ENCODE data around the gene YY1. TPM values are rescaled to one million over a fixed set of nuclear protein-coding genes. Genes with fewer than 3 reads are reported as not detected.

YY1 gene
- total and polyA plus RNA-seq, 2 experiments from 2014 or later = 88.2 to 128 TPM

GRCh38 chr14:100309028-100309737 is 70.2 kb downstream of the YY1 start:
- Histone ChIP-seq H3K27ac (ENCODE audit: low read depth) (no peak overlapping the region), H3K36me3 (ENCODE audit: insufficient read depth) (no peaks in the 10 kb centered on the region), H3F3A (replicated peaks; ENCODE audit: low read depth) (peaks cover 19% of the 10 kb centered on the region), H3K79me2 (replicated peaks; ENCODE audit: insufficient read depth) (peaks cover 12% of the 10 kb centered on the region), H2AFZ (no peak overlapping the region), H4K20me1 (replicated peaks; ENCODE audit: insufficient read depth) (peaks cover 5% of the 10 kb centered on the region; the same call in 1 of the 2 replicates), H3K4me2 (no peak overlapping the region), H3K9me2 (ENCODE audit: insufficient read depth) (no peaks in the 10 kb centered on the region), H3K27me3 (ENCODE audit: insufficient read depth) (peaks cover 6% of the 10 kb centered on the region; the same call in 1 of the 2 replicates), H3K4me3 (no peak overlapping the region), H3K4me1 (ENCODE audit: insufficient read depth) (peaks cover 9% of the 10 kb centered on the region)
- H3K36me3 Mint-ChIP-seq (ENCODE audit: low read depth) = no peaks in the 10 kb centered on the region
- TF ChIP-seq CTCF (conservative IDR thresholded peaks at IDR 0.05; ENCODE audit: low read depth in 2 of 2) = no peak
- TF ChIP-seq ETS1 (IDR thresholded peaks at IDR 0.05) = no peak
- TF ChIP-seq JUNB (IDR thresholded peaks at IDR 0.05; ENCODE audit: unreplicated experiment) = no peak
- no peak for TF ChIP-seq ZNF114 (CRISPR knock-in tag; IDR thresholded peaks at IDR 0.05)
- TF ChIP-seq NANOG (IDR thresholded peaks at IDR 0.05; ENCODE audit: borderline replicate concordance) = no peak
- no peak for TF ChIP-seq POLR2AphosphoS5 (IDR thresholded peaks at IDR 0.05; ENCODE audit: low read depth)
- TF ChIP-seq, protein P1, sequence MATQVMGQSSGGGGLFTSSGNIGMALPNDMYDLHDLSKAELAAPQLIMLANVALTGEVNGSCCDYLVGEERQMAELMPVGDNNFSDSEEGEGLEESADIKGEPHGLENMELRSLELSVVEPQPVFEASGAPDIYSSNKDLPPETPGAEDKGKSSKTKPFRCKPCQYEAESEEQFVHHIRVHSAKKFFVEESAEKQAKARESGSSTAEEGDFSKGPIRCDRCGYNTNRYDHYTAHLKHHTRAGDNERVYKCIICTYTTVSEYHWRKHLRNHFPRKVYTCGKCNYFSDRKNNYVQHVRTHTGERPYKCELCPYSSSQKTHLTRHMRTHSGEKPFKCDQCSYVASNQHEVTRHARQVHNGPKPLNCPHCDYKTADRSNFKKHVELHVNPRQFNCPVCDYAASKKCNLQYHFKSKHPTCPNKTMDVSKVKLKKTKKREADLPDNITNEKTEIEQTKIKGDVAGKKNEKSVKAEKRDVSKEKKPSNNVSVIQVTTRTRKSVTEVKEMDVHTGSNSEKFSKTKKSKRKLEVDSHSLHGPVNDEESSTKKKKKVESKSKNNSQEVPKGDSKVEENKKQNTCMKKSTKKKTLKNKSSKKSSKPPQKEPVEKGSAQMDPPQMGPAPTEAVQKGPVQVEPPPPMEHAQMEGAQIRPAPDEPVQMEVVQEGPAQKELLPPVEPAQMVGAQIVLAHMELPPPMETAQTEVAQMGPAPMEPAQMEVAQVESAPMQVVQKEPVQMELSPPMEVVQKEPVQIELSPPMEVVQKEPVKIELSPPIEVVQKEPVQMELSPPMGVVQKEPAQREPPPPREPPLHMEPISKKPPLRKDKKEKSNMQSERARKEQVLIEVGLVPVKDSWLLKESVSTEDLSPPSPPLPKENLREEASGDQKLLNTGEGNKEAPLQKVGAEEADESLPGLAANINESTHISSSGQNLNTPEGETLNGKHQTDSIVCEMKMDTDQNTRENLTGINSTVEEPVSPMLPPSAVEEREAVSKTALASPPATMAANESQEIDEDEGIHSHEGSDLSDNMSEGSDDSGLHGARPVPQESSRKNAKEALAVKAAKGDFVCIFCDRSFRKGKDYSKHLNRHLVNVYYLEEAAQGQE (IDR thresholded peaks at IDR 0.05; ENCODE audit: unreplicated experiment) = no peak
- no peak for TF ChIP-seq EZH2 (IDR thresholded peaks at IDR 0.05; ENCODE audit: low read depth, unreplicated experiment)
- TF ChIP-seq ZNF462 (CRISPR knock-in tag; IDR thresholded peaks at IDR 0.05) = no peak
- TF ChIP-seq CREB1 (CRISPR knock-in tag; IDR thresholded peaks at IDR 0.05; ENCODE audit: low read depth) = no peak
- no peaks in the 10 kb centered on the region for H3K9me3 Mint-ChIP-seq
- no peak overlapping the region for H3K27ac Mint-ChIP-seq
- ATAC-seq = no peak
- DNase-seq (ENCODE audit: low spot score) = no peak
- H3K27me3 Mint-ChIP-seq (ENCODE audit: insufficient read depth, low read depth, poor library complexity) = peaks cover 21% of the 10 kb centered on the region
- H3K4me3 Mint-ChIP-seq = no peak overlapping the region
- peaks cover 50% of the 10 kb centered on the region for H3K4me1 Mint-ChIP-seq
